ENCODE data around the gene OSBPL10.

Gene OSBPL10

GRCh38 chr3:31836131-31837075 lies 144.7 kb downstream of the OSBPL10 start:
- TF ChIP-seq CTCF (conservative IDR thresholded peaks at IDR 0.05; ENCODE audit: low read depth, low read length), result no peak
- DNase-seq (ENCODE audit: low read depth), result no peak
- no peak overlapping the region for H3K4me3 ChIP-seq (ENCODE audit: low read depth, low read length)

- TF ChIP-seq CTCF (conservative IDR thresholded peaks at IDR 0.05; ENCODE audit: low read depth, low read length), result no peak
- no peak overlapping the region for H3K4me3 ChIP-seq (ENCODE audit: low read depth, low read length)
Measured at GRCh38 chr3:31833391-31834190, 147.5 kb downstream of the OSBPL10 start.

GRCh38 chr3:31832551-31832950 lies 148.5 kb downstream of the OSBPL10 start:
- H3K4me3 ChIP-seq (ENCODE audit: low read depth, low read length), result no peak overlapping the region
- TF ChIP-seq CTCF (conservative IDR thresholded peaks at IDR 0.05; ENCODE audit: low read depth, low read length), result no peak

More at GRCh38 chr3:31833391-31834190, 147.5 kb downstream of the OSBPL10 start:
- DNase-seq (ENCODE audit: low read depth), result peak; percentile 12

GRCh38 chr3:31831591-31831990 lies 149.5 kb downstream of the OSBPL10 start:
- no peak overlapping the region for H3K4me3 ChIP-seq (ENCODE audit: low read depth, low read length)
- TF ChIP-seq CTCF (conservative IDR thresholded peaks at IDR 0.05; ENCODE audit: low read depth, low read length), result no peak
- no peak for DNase-seq (ENCODE audit: low read depth)

More at GRCh38 chr3:31832551-31832950, 148.5 kb downstream of the OSBPL10 start:
- peak; percentile 26 for DNase-seq (ENCODE audit: low read depth)

GRCh38 chr3:31829826-31830426 lies 151.1 kb downstream of the OSBPL10 start:
- no peak for TF ChIP-seq CTCF (conservative IDR thresholded peaks at IDR 0.05; ENCODE audit: low read depth, low read length)
- no peak overlapping the region for H3K4me3 ChIP-seq (ENCODE audit: low read depth, low read length)
- no peak for DNase-seq (ENCODE audit: low read depth)

GRCh38 chr3:31829010-31829409 lies 152.1 kb downstream of the OSBPL10 start:
- no peak for TF ChIP-seq CTCF (conservative IDR thresholded peaks at IDR 0.05; ENCODE audit: low read depth, low read length)
- DNase-seq (ENCODE audit: low read depth), result no peak
- H3K4me3 ChIP-seq (ENCODE audit: low read depth, low read length), result no peak overlapping the region

All from choroid plexus epithelial cell (primary cell).